PC-9 (cell line): ENCODE measurements around the gene SMPD3. TPM values are rescaled to one million over a fixed set of nuclear protein-coding genes. Genes with fewer than 3 reads are reported as not detected.

Experiments
- BruUV-seq: library from RNA; stranded (reverse); fragments of 400-500 nt; replicated peaks from 2 replicates; lab custom pipeline; 2021; lab: Mats Ljungman, UMichigan
- CTCF ChIA-PET: fragments of 300-600 bp; sonication (Branson Sonifier 250); formaldehyde crosslinking; loops from one replicate; lab custom pipeline; 2022; ENCODE audit warnings: antibody characterized with exemption; lab: Charles Lee
- POLR2A ChIA-PET: fragments of 300-600 bp; sonication (Branson Sonifier 250); formaldehyde crosslinking; loops from one replicate; lab custom pipeline; 2022; ENCODE audit warnings: antibody characterized with exemption; ENCODE audit not compliant: unreplicated experiment; lab: Charles Lee
- DNase-seq, 2 experiments: peaks; one replicate each; pipeline versions ENCODE4 v3.0.0 to v3.0.0-alpha.2; 2015 to 2022; ENCODE audit warnings: mixed read lengths in 1 of 2
- H2AFZ ChIP-seq: fragments of 200-600 bp; sonication (generic); 2 replicates; pipeline ENCODE4 v1.8.1; 2017; ENCODE audit warnings: antibody characterized with exemption
- H3F3A ChIP-seq: fragments of 200-600 bp; sonication (generic); 2 replicates; pipeline ENCODE4 v1.8.1; 2017; ENCODE audit warnings: antibody characterized with exemption, mild to moderate bottlenecking, low read depth; ENCODE audit not compliant: insufficient read depth
- H3K27ac ChIP-seq: fragments of 200-600 bp; sonication (generic); 2 replicates; pipeline ENCODE4 v1.6.1; 2016; ENCODE audit warnings: mixed run types
- H3K27me3 ChIP-seq: fragments of 200-600 bp; sonication (generic); 2 replicates; pipeline ENCODE4 v1.6.1; 2016; ENCODE audit warnings: low read depth, mixed run types; ENCODE audit not compliant: insufficient read depth
- H3K36me3 ChIP-seq: fragments of 200-600 bp; sonication (generic); 2 replicates; pipeline ENCODE4 v1.6.1; 2016; ENCODE audit warnings: low read depth, mixed run types
- H3K4me1 ChIP-seq: fragments of 200-600 bp; sonication (generic); replicated peaks from 2 replicates; pipeline ENCODE4 v1.6.1; 2016; ENCODE audit warnings: mixed run types; ENCODE audit not compliant: insufficient read depth
- H3K4me2 ChIP-seq: fragments of 200-600 bp; sonication (generic); 2 replicates; pipeline ENCODE4 v1.6.1; 2017; ENCODE audit warnings: mixed run types
- H3K4me3 ChIP-seq: fragments of 200-600 bp; sonication (generic); 2 replicates; pipeline ENCODE4 v1.6.1; 2016; ENCODE audit warnings: mixed run types
- H3K79me2 ChIP-seq: fragments of 200-600 bp; sonication (generic); 2 replicates; pipeline ENCODE4 v1.6.1; 2017; ENCODE audit warnings: low read depth, mixed run types
- H3K9me2 ChIP-seq: fragments of 200-600 bp; sonication (generic); 2 replicates; pipeline ENCODE4 v1.8.1; 2017; ENCODE audit warnings: mild to moderate bottlenecking; ENCODE audit not compliant: insufficient read depth
- H3K9me3 ChIP-seq: fragments of 200-600 bp; sonication (generic); 2 replicates; pipeline ENCODE4 v1.8.1; 2016; ENCODE audit warnings: low read depth; ENCODE audit not compliant: insufficient read depth
- H4K20me1 ChIP-seq: fragments of 200-600 bp; sonication (generic); 2 replicates; pipeline ENCODE4 v1.8.1; 2017; ENCODE audit not compliant: insufficient read depth
- EZH2 ChIP-seq: fragments of 200-600 bp; sonication (generic); IDR thresholded peaks from 2 replicates; pipeline ENCODE4 v1.8.0; 2017; ENCODE audit warnings: antibody characterized with exemption, low read depth
- intact Hi-C: fragments of 100-400 bp; cut with micrococcal nuclease; formaldehyde crosslinking; loops from one replicate; pipeline ENCODE4 v1.10.0; 2022; ENCODE audit not compliant: unreplicated experiment
- total RNA-seq: library from RNA; stranded (reverse); gene quantifications from 2 replicates; pipeline ENCODE4 v1.2.3, GENCODE V29; 2021
- TF ChIP-seq, protein P1 (sequence below): fragments of 200-600 bp; sonication (generic); conservative IDR thresholded peaks from 2 replicates; pipeline ENCODE4 v1.6.1; 2017; ENCODE audit warnings: mixed run types, antibody characterized with exemption, mild to moderate bottlenecking, moderate library complexity

The SMPD3 gene
- total RNA-seq, 1 experiment from 2014 or later: 0.94 TPM

- H3K4me2 ChIP-seq: no peak overlapping the region
- H3K9me3 ChIP-seq: no peaks in the 10 kb centered on the region
- no TSS peak for BruUV-seq
- no peak for DNase-seq
- H4K20me1 ChIP-seq: no peaks in the 10 kb centered on the region
- no peaks in the 10 kb centered on the region for H3F3A ChIP-seq
- ChIA-PET CTCF (no interaction called here), POLR2A (no interaction called here)
- H3K36me3 ChIP-seq: no peaks in the 10 kb centered on the region
- peaks cover 7% of the 10 kb centered on the region; the same call in 1 of the 2 replicates for H3K4me1 ChIP-seq
- no peak overlapping the region for H3K27ac ChIP-seq
- no peaks in the 10 kb centered on the region for H3K79me2 ChIP-seq
- no peaks in the 10 kb centered on the region for H3K9me2 ChIP-seq
- TF ChIP-seq EZH2: no peak
- TF ChIP-seq, protein P1, sequence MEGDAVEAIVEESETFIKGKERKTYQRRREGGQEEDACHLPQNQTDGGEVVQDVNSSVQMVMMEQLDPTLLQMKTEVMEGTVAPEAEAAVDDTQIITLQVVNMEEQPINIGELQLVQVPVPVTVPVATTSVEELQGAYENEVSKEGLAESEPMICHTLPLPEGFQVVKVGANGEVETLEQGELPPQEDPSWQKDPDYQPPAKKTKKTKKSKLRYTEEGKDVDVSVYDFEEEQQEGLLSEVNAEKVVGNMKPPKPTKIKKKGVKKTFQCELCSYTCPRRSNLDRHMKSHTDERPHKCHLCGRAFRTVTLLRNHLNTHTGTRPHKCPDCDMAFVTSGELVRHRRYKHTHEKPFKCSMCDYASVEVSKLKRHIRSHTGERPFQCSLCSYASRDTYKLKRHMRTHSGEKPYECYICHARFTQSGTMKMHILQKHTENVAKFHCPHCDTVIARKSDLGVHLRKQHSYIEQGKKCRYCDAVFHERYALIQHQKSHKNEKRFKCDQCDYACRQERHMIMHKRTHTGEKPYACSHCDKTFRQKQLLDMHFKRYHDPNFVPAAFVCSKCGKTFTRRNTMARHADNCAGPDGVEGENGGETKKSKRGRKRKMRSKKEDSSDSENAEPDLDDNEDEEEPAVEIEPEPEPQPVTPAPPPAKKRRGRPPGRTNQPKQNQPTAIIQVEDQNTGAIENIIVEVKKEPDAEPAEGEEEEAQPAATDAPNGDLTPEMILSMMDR: no peak
- H3K4me3 ChIP-seq: no peak overlapping the region
- no peaks in the 10 kb centered on the region for H3K27me3 ChIP-seq
- intact Hi-C loops: no loop called here
- H2AFZ ChIP-seq: no peak overlapping the region
These were observed 71.1 kb downstream of the SMPD3 start for GRCh38 chr16:68377221-68377620.

GRCh38 chr16:68376590-68376989 is 71.7 kb downstream of the SMPD3 start:
- no peak for TF ChIP-seq EZH2
- TF ChIP-seq, protein P1: no peak
- Histone ChIP-seq H3F3A (no peaks in the 10 kb centered on the region), H3K4me2 (no peak overlapping the region), H3K4me1 (peaks cover 7% of the 10 kb centered on the region; the same call in 1 of the 2 replicates), H3K27ac (no peak overlapping the region), H3K9me3 (no peaks in the 10 kb centered on the region), H2AFZ (no peak overlapping the region), H3K36me3 (no peaks in the 10 kb centered on the region), H3K4me3 (no peak overlapping the region), H4K20me1 (no peaks in the 10 kb centered on the region), H3K79me2 (no peaks in the 10 kb centered on the region), H3K9me2 (no peaks in the 10 kb centered on the region), H3K27me3 (no peaks in the 10 kb centered on the region)
- no peak for DNase-seq
- ChIA-PET POLR2A (no interaction called here), CTCF (no interaction called here)
- no TSS peak for BruUV-seq
- intact Hi-C loops: no loop called here

GRCh38 chr16:68375801-68376536 is 72.3 kb downstream of the SMPD3 start:
- Histone ChIP-seq H3K27ac (no peak overlapping the region), H3K9me3 (no peaks in the 10 kb centered on the region), H3K79me2 (no peaks in the 10 kb centered on the region), H3K4me1 (peaks cover 7% of the 10 kb centered on the region; the same call in 1 of the 2 replicates), H3K9me2 (no peaks in the 10 kb centered on the region), H3K36me3 (no peaks in the 10 kb centered on the region), H4K20me1 (no peaks in the 10 kb centered on the region), H3K4me3 (no peak overlapping the region), H3K27me3 (no peaks in the 10 kb centered on the region), H3F3A (no peaks in the 10 kb centered on the region), H3K4me2 (no peak overlapping the region), H2AFZ (no peak overlapping the region)
- DNase-seq: no peak
- BruUV-seq: no TSS peak
- no peak for TF ChIP-seq EZH2
- TF ChIP-seq, protein P1: no peak
- intact Hi-C loops: no loop called here
- ChIA-PET POLR2A (no interaction called here), CTCF (no interaction called here)
